IMR-90 (cell line): ENCODE measurements around the gene TAF4B. TPM values are rescaled to one million over a fixed set of nuclear protein-coding genes. Genes with fewer than 3 reads are reported as not detected.

Experiments used
- ATAC-seq: fragments of 200-7000 bp; cut with Tn5 transposase; 2 replicates; pipeline ENCODE4 v1.9.1; 2020; ENCODE audit warnings: low read depth, mild to moderate bottlenecking, moderate library complexity
- BruUV-seq: library from RNA; stranded (reverse); fragments of 400-500 nt; replicated peaks from 2 replicates; lab custom pipeline; 2021; lab: Mats Ljungman, UMichigan
- CTCF ChIA-PET: fragments of 300-600 bp; formaldehyde crosslinking; extraction: SDS; loops from one replicate; lab custom pipeline; 2021; ENCODE audit warnings: antibody characterized with exemption; lab: Yijun Ruan, JAX
- POLR2A ChIA-PET: fragments of 300-600 bp; sonication (Branson Sonifier 250); formaldehyde crosslinking; loops from one replicate; lab custom pipeline; 2022; ENCODE audit warnings: antibody characterized with exemption; ENCODE audit not compliant: unreplicated experiment; lab: Charles Lee
- DNase-seq: peaks from one replicate; pipeline ENCODE4 v3.0.0; 2013
- H2AFZ ChIP-seq: replicated peaks from 2 replicates; pipeline ENCODE3; 2013; ENCODE audit warnings: low read length, mild to moderate bottlenecking; ENCODE audit not compliant: poor library complexity
- H2AK5ac ChIP-seq: 2 replicates; pipeline ENCODE4 v1.6.1; 2013; ENCODE audit warnings: low read depth, low read length, inconsistent platforms
- H2AK9ac ChIP-seq: replicated peaks from 2 replicates; pipeline ENCODE3; 2013; ENCODE audit warnings: mild to moderate bottlenecking, low read depth, low read length, moderate library complexity; ENCODE audit not compliant: poor library complexity
- H2BK120ac ChIP-seq: 2 replicates; pipeline ENCODE4 v1.6.1; 2013; ENCODE audit warnings: low read depth, low read length, inconsistent platforms
- H2BK15ac ChIP-seq: 3 replicates; pipeline ENCODE4 v1.6.1; 2013; ENCODE audit warnings: low read depth, low read length, inconsistent platforms
- H2BK20ac ChIP-seq: 2 replicates; pipeline ENCODE4 v1.6.1; 2013; ENCODE audit warnings: low read depth, mild to moderate bottlenecking, inconsistent platforms, low read length, moderate library complexity
- H2BK5ac ChIP-seq: 2 replicates; pipeline ENCODE4 v1.6.1; 2013; ENCODE audit warnings: mild to moderate bottlenecking, low read depth, low read length, inconsistent platforms; ENCODE audit not compliant: poor library complexity, severe bottlenecking
- H3K14ac ChIP-seq: replicated peaks from 2 replicates; pipeline ENCODE4 v1.6.1; 2013; ENCODE audit warnings: low read depth, low read length, inconsistent platforms
- H3K18ac ChIP-seq: 2 replicates; pipeline ENCODE4 v1.6.1; 2013; ENCODE audit warnings: low read depth, low read length, control low read depth
- H3K23ac ChIP-seq: 2 replicates; pipeline ENCODE4 v1.6.1; 2013; ENCODE audit warnings: low read depth, low read length, inconsistent platforms
- H3K27ac ChIP-seq: 2 replicates; pipeline ENCODE4 v1.5.1; 2013; ENCODE audit warnings: mild to moderate bottlenecking, control low read depth, low read length; ENCODE audit not compliant: insufficient read depth
- H3K27me3 ChIP-seq: 2 replicates; pipeline ENCODE4 v1.6.1; 2013; ENCODE audit warnings: low read length; ENCODE audit not compliant: control insufficient read depth, insufficient read depth
- H3K36me3 ChIP-seq: 2 replicates; pipeline ENCODE4 v1.6.1; 2013; ENCODE audit warnings: low read length, mixed read lengths; ENCODE audit not compliant: control insufficient read depth, insufficient read depth
- H3K4ac ChIP-seq: 2 replicates; pipeline ENCODE4 v1.6.1; 2013; ENCODE audit warnings: low read depth, low read length, inconsistent platforms
- H3K4me1 ChIP-seq: 2 replicates; pipeline ENCODE4 v1.6.1; 2013; ENCODE audit warnings: low read length, mixed read lengths; ENCODE audit not compliant: control insufficient read depth, insufficient read depth
- H3K4me2 ChIP-seq: 2 replicates; pipeline ENCODE4 v1.6.1; 2013; ENCODE audit warnings: low read depth, mild to moderate bottlenecking, control low read depth, low read length, moderate library complexity
- H3K4me3 ChIP-seq: 2 replicates; pipeline ENCODE4 v1.5.1; 2013; ENCODE audit warnings: low read depth, mild to moderate bottlenecking, control low read depth, low read length, moderate library complexity; ENCODE audit not compliant: insufficient read depth
- H3K56ac ChIP-seq: 2 replicates; pipeline ENCODE4 v1.6.1; 2013; ENCODE audit warnings: low read length, inconsistent platforms; ENCODE audit not compliant: insufficient read depth; ENCODE audit errors: extremely low read depth
- H3K79me1 ChIP-seq, 2 experiments: 2 replicates each; pipeline ENCODE4 v1.6.1; 2013; ENCODE audit warnings: low read length in 2 of 2, inconsistent platforms in 1 of 2, low read depth in 1 of 2
- H3K9ac ChIP-seq: 2 replicates; pipeline ENCODE4 v1.6.1; 2013; ENCODE audit warnings: low read depth, low read length, control low read depth
- H3K9me1 ChIP-seq: 2 replicates; pipeline ENCODE4 v1.6.1; 2013; ENCODE audit warnings: low read length, inconsistent platforms; ENCODE audit not compliant: insufficient read depth
- H3K9me3 ChIP-seq: 2 replicates; pipeline ENCODE4 v1.6.1; 2013; ENCODE audit warnings: low read length; ENCODE audit not compliant: control insufficient read depth, insufficient read depth
- H4K20me1 ChIP-seq: 2 replicates; pipeline ENCODE4 v1.6.1; 2013; ENCODE audit warnings: low read length, inconsistent platforms; ENCODE audit not compliant: insufficient read depth
- H4K5ac ChIP-seq: 2 replicates; pipeline ENCODE4 v1.6.1; 2013; ENCODE audit warnings: mild to moderate bottlenecking, low read depth, low read length, control low read depth
- H4K8ac ChIP-seq, 2 experiments: 2 replicates each; pipeline ENCODE4 v1.6.1; 2013; ENCODE audit warnings: low read depth in 2 of 2, low read length in 2 of 2, control low read depth in 1 of 2, inconsistent platforms in 1 of 2
- H4K91ac ChIP-seq: 2 replicates; pipeline ENCODE4 v1.6.1; 2013; ENCODE audit warnings: low read depth, low read length, inconsistent platforms; ENCODE audit not compliant: insufficient read depth
- BHLHE40 ChIP-seq: fragments of 150-350 bp; IDR thresholded peaks from 2 replicates; pipeline ENCODE4 v1.6.1; 2016; ENCODE audit warnings: mild to moderate bottlenecking, low read depth, low read length
- CHD1 ChIP-seq: IDR thresholded peaks from 2 replicates; pipeline ENCODE4 v1.6.1; 2012; ENCODE audit warnings: low read depth, low read length, improper control_type of control experiment
- CTCF ChIP-seq: conservative IDR thresholded peaks from 2 replicates; pipeline ENCODE4 v1.5.1; 2012; ENCODE audit warnings: mild to moderate bottlenecking, low read depth, low read length, improper control_type of control experiment
- FOS ChIP-seq: fragments of 150-350 bp; IDR thresholded peaks from 2 replicates; pipeline ENCODE4 v1.6.1; 2016; ENCODE audit warnings: low read depth, low read length
- MAZ ChIP-seq: IDR thresholded peaks from 2 replicates; pipeline ENCODE4 v1.6.1; 2012; ENCODE audit warnings: low read depth, mild to moderate bottlenecking, low read length, improper control_type of control experiment, moderate library complexity, borderline replicate concordance
- RAD21 ChIP-seq: IDR thresholded peaks from 2 replicates; pipeline ENCODE4 v1.6.1; 2012; ENCODE audit warnings: low read length, improper control_type of control experiment
- RCOR1 ChIP-seq: IDR thresholded peaks from 2 replicates; pipeline ENCODE4 v1.6.1; 2012; ENCODE audit warnings: mild to moderate bottlenecking, low read length, improper control_type of control experiment; ENCODE audit not compliant: insufficient replicate concordance
- USF2 ChIP-seq: fragments of 150-350 bp; IDR thresholded peaks from 2 replicates; pipeline ENCODE4 v1.6.1; 2017; ENCODE audit warnings: mild to moderate bottlenecking, antibody characterized with exemption, low read length, low read depth
- WGBS, 2 experiments: methylation state at CpG; one replicate each; pipeline versions ENCODE4 v1.1.5 to v1.1.7; 2013; ENCODE audit warnings: missing lambda C conversion rate in 2 of 2; ENCODE audit not compliant: insufficient read length in 1 of 2; ENCODE audit errors: extremely low coverage in 2 of 2; 5-methylcytosine and 5-hydroxymethylcytosine counted together
- dilution Hi-C: fragments of 300-500 bp; cut with HindIII; formaldehyde crosslinking; loops from one replicate; pipeline ENCODE4 v1.14.3; 2018; ENCODE audit warnings: low sequenced_read_pairs; ENCODE audit not compliant: unreplicated experiment
- in situ Hi-C: fragments of 300-500 bp; cut with MboI; formaldehyde crosslinking; loops from 3 replicates; pipeline ENCODE4 v1.14.3; 2019; ENCODE audit warnings: low sequenced_read_pairs, inconsistent platforms, mixed read lengths
- intact Hi-C: fragments of 100-400 bp; cut with micrococcal nuclease; formaldehyde crosslinking; loops from 2 replicates; pipeline ENCODE4 v1.10.0; 2022
- polyA plus RNA-seq, 3 experiments: library from polyadenylated mRNA; depleted of rRNA; stranded (reverse); fragments of >200 nt; gene quantifications; 2 replicates each; pipeline ENCODE4 v1.2.3, GENCODE V29; 2012; ENCODE audit warnings: low replicate concordance in 1 of 3
- total RNA-seq: library from RNA; depleted of rRNA; stranded (reverse); fragments of >200 nt; gene quantifications from 2 replicates; pipeline ENCODE4 v1.2.3, GENCODE V29; 2012

Gene TAF4B
- total and polyA plus RNA-seq, 2 of the 4 experiments (the other 2 are of a cell fraction): 0.38 to 1.1 TPM

DNA sequence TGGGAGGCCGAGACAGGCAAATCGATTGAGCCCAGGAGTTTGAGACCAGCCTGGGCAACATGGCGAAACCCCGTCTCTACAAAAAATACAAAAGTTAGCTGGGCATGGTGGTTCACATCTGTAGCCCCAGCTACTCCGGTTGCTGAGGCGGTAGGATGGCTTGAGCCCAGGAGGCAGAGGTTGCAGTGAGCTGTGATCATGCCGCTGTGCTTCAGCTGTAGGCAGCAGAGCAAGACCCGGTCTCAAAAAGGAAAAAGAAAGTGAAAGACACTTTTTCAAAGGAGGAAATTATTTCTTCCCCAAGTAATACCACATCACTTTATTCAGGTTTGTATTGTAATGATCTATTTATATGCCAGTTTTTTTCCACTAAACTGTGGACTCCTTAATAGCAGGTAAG lies 35.7 kb upstream of the TAF4B start:
- Histone ChIP-seq H3K4me2 (no peak overlapping the region), H3K4me3 (no peak overlapping the region), H3K14ac (no peak overlapping the region), H3K27ac (no peak overlapping the region), H2AFZ (no peak overlapping the region), H3K27me3 (no peaks in the 10 kb centered on the region), H2AK5ac (no peak overlapping the region), H2BK20ac (no peak overlapping the region), H3K9me3 (no peaks in the 10 kb centered on the region), H4K91ac (no peak overlapping the region), H3K23ac (no peak overlapping the region), H3K9me1 (no peaks in the 10 kb centered on the region), H3K79me1 (no peaks in the 10 kb centered on the region), H3K18ac (no peak overlapping the region), H4K8ac (no peak overlapping the region), H4K5ac (no peak overlapping the region), H3K36me3 (no peaks in the 10 kb centered on the region), H2BK5ac (no peak overlapping the region), H2AK9ac (no peak overlapping the region), H2BK15ac (no peak overlapping the region), H3K56ac (no peak overlapping the region), H3K4me1 (no peaks in the 10 kb centered on the region), H2BK120ac (no peak overlapping the region), H3K4ac (no peak overlapping the region), H4K20me1 (no peaks in the 10 kb centered on the region), H3K9ac (no peak overlapping the region)
- ChIA-PET CTCF (no interaction called here), POLR2A (no interaction called here)
- dilution Hi-C loops (no loop called here), intact Hi-C loops (no loop called here), in situ Hi-C loops (no loop called here)
- TF ChIP-seq CHD1 (no peak), FOS (no peak), RAD21 (no peak), RCOR1 (no peak), MAZ (no peak), CTCF (no peak), BHLHE40 (no peak), USF2 (no peak)
- no CpG with 5 or more reads among the region's 8 CpGs for WGBS, 2 experiments
- ATAC-seq (no peak), DNase-seq (no peak)
- BruUV-seq: no TSS peak
